WTC11 (cell line): ENCODE measurements around the gene SPATC1L. TPM values are rescaled to one million over a fixed set of nuclear protein-coding genes. Genes with fewer than 3 reads are reported as not detected.

Source experiments
- ATAC-seq: fragments of 200-7000 bp; cut with Tn5 transposase; 2 replicates; pipeline ENCODE4 v1.10.0; 2021; ENCODE audit warnings: mild to moderate bottlenecking, moderate library complexity
- CTCF ChIA-PET: fragments of 300-600 bp; sonication (Branson Sonifier 250); formaldehyde crosslinking; loops from one replicate; lab custom pipeline; 2021; ENCODE audit warnings: antibody characterized with exemption; lab: Charles Lee
- POLR2A ChIA-PET: fragments of 350-600 bp; sonication (Branson Sonifier 250); formaldehyde crosslinking; loops from one replicate; lab custom pipeline; 2021; ENCODE audit warnings: antibody characterized with exemption; lab: Charles Lee
- DNase-seq: peaks from one replicate; pipeline ENCODE4 v3.0.0; 2021; ENCODE audit warnings: low spot score
- H3K27ac Mint-ChIP-seq: 2 replicates; pipeline ENCODE4 v1.8.0; 2021; ENCODE audit warnings: mixed read lengths
- H3K27me3 Mint-ChIP-seq: 2 replicates; pipeline ENCODE4 v1.8.0; 2021; ENCODE audit warnings: low read depth, mild to moderate bottlenecking, moderate library complexity, mixed read lengths
- H3K36me3 Mint-ChIP-seq: 2 replicates; pipeline ENCODE4 v1.8.0; 2021; ENCODE audit warnings: mixed read lengths
- H3K4me1 Mint-ChIP-seq: 2 replicates; pipeline ENCODE4 v1.8.0; 2022; ENCODE audit warnings: mixed read lengths
- H3K4me3 Mint-ChIP-seq: 2 replicates; pipeline ENCODE4 v1.8.0; 2021; ENCODE audit warnings: mild to moderate bottlenecking, moderate library complexity, mixed read lengths
- H3K9me3 Mint-ChIP-seq: 2 replicates; pipeline ENCODE4 v1.8.0; 2021; ENCODE audit warnings: mixed read lengths
- AFF4 ChIP-seq: sonication (generic); formaldehyde crosslinking; IDR thresholded peaks from 2 replicates; pipeline ENCODE4 v1.8.1; 2023; ENCODE audit warnings: mild to moderate bottlenecking, missing genetic modification reagents, borderline replicate concordance
- E2F5 ChIP-seq: sonication (generic); formaldehyde crosslinking; IDR thresholded peaks from 2 replicates; pipeline ENCODE4 v1.8.1; 2022; ENCODE audit warnings: mild to moderate bottlenecking, moderate library complexity, missing genetic modification reagents
- GTF2I ChIP-seq: fragments of 250-450 bp; sonication (Bioruptor Pico); conservative IDR thresholded peaks from 2 replicates; pipeline ENCODE4 v1.4.0; 2021; ENCODE audit warnings: mild to moderate bottlenecking
- JUN ChIP-seq: sonication (generic); formaldehyde crosslinking; IDR thresholded peaks from 2 replicates; pipeline ENCODE4 v1.8.0; 2023; ENCODE audit warnings: mild to moderate bottlenecking, missing genetic modification reagents
- NFATC4 ChIP-seq: fragments of 250-450 bp; sonication (Bioruptor Pico); IDR thresholded peaks from 2 replicates; pipeline ENCODE4 v1.9.0; 2021; ENCODE audit warnings: mild to moderate bottlenecking
- SMAD4 ChIP-seq: sonication (generic); formaldehyde crosslinking; IDR thresholded peaks from 2 replicates; pipeline ENCODE4 v1.8.0; 2022; ENCODE audit warnings: mild to moderate bottlenecking, missing genetic modification reagents
- TCF7 ChIP-seq: sonication (generic); formaldehyde crosslinking; IDR thresholded peaks from 2 replicates; pipeline ENCODE4 v1.8.0; 2022; ENCODE audit warnings: mild to moderate bottlenecking, low read depth, missing genetic modification reagents, moderate library complexity
- ZNF138 ChIP-seq: sonication (generic); formaldehyde crosslinking; conservative IDR thresholded peaks from 2 replicates; pipeline ENCODE4 v1.8.1; 2022; ENCODE audit warnings: mild to moderate bottlenecking, moderate library complexity, missing genetic modification reagents
- ZNF263 ChIP-seq: sonication (generic); formaldehyde crosslinking; IDR thresholded peaks from 2 replicates; pipeline ENCODE4 v1.8.1; 2022; ENCODE audit warnings: low read depth, mild to moderate bottlenecking, moderate library complexity, missing genetic modification reagents
- ZNF281 ChIP-seq: sonication (generic); formaldehyde crosslinking; IDR thresholded peaks from 2 replicates; pipeline ENCODE4 v1.8.0; 2023; ENCODE audit warnings: mild to moderate bottlenecking, missing genetic modification reagents
- ZNF416 ChIP-seq: fragments of 250-450 bp; sonication (Bioruptor Pico); IDR thresholded peaks from 2 replicates; pipeline ENCODE4 v1.9.0; 2021; ENCODE audit warnings: mild to moderate bottlenecking, inconsistent platforms
- ZNF425 ChIP-seq: fragments of 250-450 bp; sonication (Bioruptor Pico); conservative IDR thresholded peaks from 2 replicates; pipeline ENCODE4 v1.9.0; 2021; ENCODE audit warnings: mild to moderate bottlenecking
- ZNF671 ChIP-seq: fragments of 250-450 bp; sonication (Bioruptor Pico); IDR thresholded peaks from 2 replicates; pipeline ENCODE4 v1.8.0; 2021; ENCODE audit warnings: mild to moderate bottlenecking
- total RNA-seq: library from RNA; stranded (reverse); gene quantifications from 3 replicates; pipeline ENCODE4 v1.2.3, GENCODE V29; 2021
- TF ChIP-seq, protein P1 (sequence below): sonication (generic); formaldehyde crosslinking; IDR thresholded peaks from 2 replicates; pipeline ENCODE4 v1.8.0; 2022; ENCODE audit warnings: mild to moderate bottlenecking, missing genetic modification reagents
- TF ChIP-seq, protein P2 (sequence below): fragments of 250-450 bp; sonication (Bioruptor Pico); IDR thresholded peaks from 2 replicates; pipeline ENCODE4 v1.8.0; 2021; ENCODE audit warnings: mild to moderate bottlenecking
- TF ChIP-seq, protein P3 (sequence below): sonication (generic); formaldehyde crosslinking; conservative IDR thresholded peaks from 2 replicates; pipeline ENCODE4 v1.8.1; 2023; ENCODE audit warnings: mild to moderate bottlenecking, low read depth, missing genetic modification reagents, moderate library complexity

SPATC1L gene
- total RNA-seq, 1 experiment from 2014 or later = 61.7 TPM

DNA sequence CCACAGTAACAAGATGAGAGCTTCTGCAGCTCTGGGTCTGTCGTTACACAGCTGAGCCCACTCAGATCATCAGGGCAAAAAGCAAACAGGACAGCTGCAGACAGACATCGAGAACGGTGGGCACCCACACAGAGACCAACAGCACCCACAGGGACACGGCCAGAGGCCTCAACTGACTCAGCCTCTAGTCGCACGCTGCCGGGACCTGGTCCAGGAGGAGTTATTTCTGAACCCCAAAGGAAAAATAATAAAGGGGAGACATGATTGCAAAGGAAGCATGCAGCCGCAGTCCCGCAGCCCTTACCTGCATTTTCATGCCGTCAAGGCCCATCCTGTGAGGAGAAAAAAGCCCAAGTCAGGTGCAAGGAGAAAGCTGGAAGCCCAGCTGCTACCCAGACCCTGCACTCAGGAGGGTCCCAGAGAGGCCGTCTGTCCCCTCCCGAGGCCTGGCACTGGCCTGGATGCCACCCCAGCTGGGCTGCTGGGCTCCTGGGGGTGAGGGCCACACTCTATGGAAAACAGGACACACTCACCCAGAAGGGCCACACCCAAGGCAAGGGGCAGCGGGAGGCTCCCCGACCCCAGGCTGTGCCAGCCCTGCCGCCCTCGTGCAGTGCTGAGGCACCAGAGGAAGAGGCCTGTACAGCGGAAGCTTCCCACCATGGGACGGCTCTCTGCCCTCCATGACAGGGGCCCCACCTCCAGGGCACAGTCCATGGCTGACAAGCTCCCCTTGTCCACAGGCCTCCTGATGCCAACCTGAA, 28.6 kb upstream of the SPATC1L start (continued):
- TF ChIP-seq, protein P1, sequence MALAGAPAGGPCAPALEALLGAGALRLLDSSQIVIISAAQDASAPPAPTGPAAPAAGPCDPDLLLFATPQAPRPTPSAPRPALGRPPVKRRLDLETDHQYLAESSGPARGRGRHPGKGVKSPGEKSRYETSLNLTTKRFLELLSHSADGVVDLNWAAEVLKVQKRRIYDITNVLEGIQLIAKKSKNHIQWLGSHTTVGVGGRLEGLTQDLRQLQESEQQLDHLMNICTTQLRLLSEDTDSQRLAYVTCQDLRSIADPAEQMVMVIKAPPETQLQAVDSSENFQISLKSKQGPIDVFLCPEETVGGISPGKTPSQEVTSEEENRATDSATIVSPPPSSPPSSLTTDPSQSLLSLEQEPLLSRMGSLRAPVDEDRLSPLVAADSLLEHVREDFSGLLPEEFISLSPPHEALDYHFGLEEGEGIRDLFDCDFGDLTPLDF (CRISPR knock-in tag) = no peak
- TF ChIP-seq ZNF416 (CRISPR knock-in tag) (no peak), ZNF671 (CRISPR knock-in tag) (no peak), E2F5 (CRISPR knock-in tag) (no peak), SMAD4 (no peak), NFATC4 (CRISPR knock-in tag) (no peak)

DNA sequence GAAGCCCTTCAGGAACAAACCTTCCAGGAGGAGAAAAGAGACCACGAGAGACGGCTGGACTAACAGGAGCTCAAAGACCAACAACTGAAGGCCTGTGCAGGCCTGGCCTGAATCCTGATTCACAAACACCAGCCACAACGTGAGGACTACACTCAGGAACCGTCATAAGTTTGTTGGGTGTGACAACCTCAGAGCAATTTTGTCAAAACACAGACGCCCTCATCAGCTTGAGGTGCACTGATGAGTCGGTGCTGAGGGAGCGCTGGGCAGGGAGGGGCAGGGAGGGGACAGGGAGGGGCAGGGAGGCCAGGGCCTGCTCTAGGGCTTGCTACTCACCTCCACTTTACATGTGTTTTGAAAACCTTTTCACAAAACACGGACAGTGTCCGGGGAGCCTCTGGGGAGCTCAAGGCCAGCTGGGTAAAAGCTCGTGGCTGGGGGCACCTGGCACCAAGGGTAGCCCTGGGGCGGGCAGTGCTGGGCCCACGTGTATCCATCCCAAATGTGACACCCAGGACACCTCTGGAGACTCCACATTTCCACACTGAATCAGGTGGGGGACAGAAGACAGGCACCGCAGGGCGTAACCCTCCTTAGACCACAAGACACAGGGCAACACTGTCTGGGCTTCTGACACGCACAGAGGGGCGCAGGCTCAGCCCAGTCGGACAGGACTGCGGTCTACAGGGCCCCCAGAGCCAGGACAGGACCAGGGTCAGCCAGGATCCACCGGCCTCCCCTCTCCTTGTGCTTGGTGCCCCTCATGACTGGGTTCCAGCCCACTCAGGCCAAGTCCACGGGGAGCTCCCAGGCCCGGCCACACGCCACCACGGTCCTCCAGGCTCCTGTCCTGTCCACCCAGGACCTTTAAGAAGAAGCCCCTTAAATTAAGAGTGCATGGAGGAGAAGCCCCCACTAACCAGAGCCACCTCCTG, 27.8 kb upstream of the SPATC1L start:
- Mint-ChIP-seq H3K9me3 (no peaks in the 10 kb centered on the region), H3K4me1 (no peaks in the 10 kb centered on the region)
- TF ChIP-seq AFF4 (CRISPR knock-in tag) (no peak), JUN (no peak), ZNF138 (CRISPR knock-in tag) (no peak), ZNF425 (CRISPR knock-in tag) (no peak), ZNF263 (no peak), GTF2I (CRISPR knock-in tag) (no peak), ZNF281 (CRISPR knock-in tag) (no peak), TCF7 (CRISPR knock-in tag) (no peak)
- TF ChIP-seq, protein P2, sequence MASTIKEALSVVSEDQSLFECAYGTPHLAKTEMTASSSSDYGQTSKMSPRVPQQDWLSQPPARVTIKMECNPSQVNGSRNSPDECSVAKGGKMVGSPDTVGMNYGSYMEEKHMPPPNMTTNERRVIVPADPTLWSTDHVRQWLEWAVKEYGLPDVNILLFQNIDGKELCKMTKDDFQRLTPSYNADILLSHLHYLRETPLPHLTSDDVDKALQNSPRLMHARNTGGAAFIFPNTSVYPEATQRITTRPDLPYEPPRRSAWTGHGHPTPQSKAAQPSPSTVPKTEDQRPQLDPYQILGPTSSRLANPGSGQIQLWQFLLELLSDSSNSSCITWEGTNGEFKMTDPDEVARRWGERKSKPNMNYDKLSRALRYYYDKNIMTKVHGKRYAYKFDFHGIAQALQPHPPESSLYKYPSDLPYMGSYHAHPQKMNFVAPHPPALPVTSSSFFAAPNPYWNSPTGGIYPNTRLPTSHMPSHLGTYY (CRISPR knock-in tag) = no peak
- TF ChIP-seq, protein P3, sequence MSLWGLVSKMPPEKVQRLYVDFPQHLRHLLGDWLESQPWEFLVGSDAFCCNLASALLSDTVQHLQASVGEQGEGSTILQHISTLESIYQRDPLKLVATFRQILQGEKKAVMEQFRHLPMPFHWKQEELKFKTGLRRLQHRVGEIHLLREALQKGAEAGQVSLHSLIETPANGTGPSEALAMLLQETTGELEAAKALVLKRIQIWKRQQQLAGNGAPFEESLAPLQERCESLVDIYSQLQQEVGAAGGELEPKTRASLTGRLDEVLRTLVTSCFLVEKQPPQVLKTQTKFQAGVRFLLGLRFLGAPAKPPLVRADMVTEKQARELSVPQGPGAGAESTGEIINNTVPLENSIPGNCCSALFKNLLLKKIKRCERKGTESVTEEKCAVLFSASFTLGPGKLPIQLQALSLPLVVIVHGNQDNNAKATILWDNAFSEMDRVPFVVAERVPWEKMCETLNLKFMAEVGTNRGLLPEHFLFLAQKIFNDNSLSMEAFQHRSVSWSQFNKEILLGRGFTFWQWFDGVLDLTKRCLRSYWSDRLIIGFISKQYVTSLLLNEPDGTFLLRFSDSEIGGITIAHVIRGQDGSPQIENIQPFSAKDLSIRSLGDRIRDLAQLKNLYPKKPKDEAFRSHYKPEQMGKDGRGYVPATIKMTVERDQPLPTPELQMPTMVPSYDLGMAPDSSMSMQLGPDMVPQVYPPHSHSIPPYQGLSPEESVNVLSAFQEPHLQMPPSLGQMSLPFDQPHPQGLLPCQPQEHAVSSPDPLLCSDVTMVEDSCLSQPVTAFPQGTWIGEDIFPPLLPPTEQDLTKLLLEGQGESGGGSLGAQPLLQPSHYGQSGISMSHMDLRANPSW (CRISPR knock-in tag) = no peak
- TF ChIP-seq, all 79 proteins: peak for 0
- Mint-ChIP-seq H3K27me3 (no peaks in the 10 kb centered on the region), H3K27ac (no peak overlapping the region), H3K4me3 (no peak overlapping the region), H3K36me3 (peaks cover 15% of the 10 kb centered on the region)
- peak; percentile 3 for DNase-seq
- POLR2A ChIA-PET = no interaction called here
- CTCF ChIA-PET = interaction anchor here (1.1 to 2.0 kb wide), 2 partner anchors 64 to 69 kb away, joined by 3 to 7 read pairs; no protein-coding TSS in a partner anchor
- ATAC-seq = no peak
